MV-4-11 (cell line): Measurements from ENCODE around the gene PFKFB4.

Experiments
- DNase-seq: peaks from one replicate; lab custom pipeline; 2025; lab: John Stamatoyannopoulos, UW

The PFKFB4 gene

GRCh38 chr3:48584836-48585235, 28.2 kb upstream of the PFKFB4 start:
- DNase-seq: no peak

- no peak for DNase-seq
Measured at GRCh38 chr3:48581621-48582481, 25.2 kb upstream of the PFKFB4 start.

- DNase-seq: no peak
Measured at GRCh38 chr3:48576647-48577046, 20.0 kb upstream of the PFKFB4 start.

GRCh38 chr3:48575366-48575765, 18.8 kb upstream of the PFKFB4 start:
- DNase-seq: no peak

- DNase-seq: no peak
Measured at GRCh38 chr3:48573973-48574585, 17.5 kb upstream of the PFKFB4 start.

GRCh38 chr3:48572517-48572916, 15.9 kb upstream of the PFKFB4 start:
- no peak for DNase-seq

GRCh38 chr3:48571938-48572337, 15.3 kb upstream of the PFKFB4 start:
- DNase-seq: no peak

- no peak for DNase-seq
Measured at GRCh38 chr3:48569808-48570450, 13.3 kb upstream of the PFKFB4 start.

- DNase-seq: no peak
Measured at GRCh38 chr3:48569400-48569799, 12.8 kb upstream of the PFKFB4 start.

GRCh38 chr3:48568476-48568875, 11.9 kb upstream of the PFKFB4 start:
- no peak for DNase-seq

- DNase-seq: no peak
Measured at GRCh38 chr3:48567500-48567899, 10.9 kb upstream of the PFKFB4 start.

- no peak for DNase-seq
Measured at GRCh38 chr3:48567090-48567489, 10.5 kb upstream of the PFKFB4 start.

- DNase-seq: no peak
Measured at GRCh38 chr3:48566401-48566760, 9.8 kb upstream of the PFKFB4 start.

GRCh38 chr3:48565591-48566400, 9.2 kb upstream of the PFKFB4 start:
- DNase-seq: peak; percentile 85

- DNase-seq: no peak
Measured at GRCh38 chr3:48565186-48565585, 8.6 kb upstream of the PFKFB4 start.

- no peak for DNase-seq
Measured at GRCh38 chr3:48564667-48565066, 8.1 kb upstream of the PFKFB4 start.

- DNase-seq: peak; percentile 95
Measured at GRCh38 chr3:48564022-48564421, 7.4 kb upstream of the PFKFB4 start.

- DNase-seq: peak; percentile 31
Measured at GRCh38 chr3:48563382-48563918, 6.8 kb upstream of the PFKFB4 start, which contains the start of gene UCN2. UCN2 (minus strand) TSS chr3:48563781; CDS start chr3:48563124, 657 bp downstream.

GRCh38 chr3:48562367-48563095, 5.9 kb upstream of the PFKFB4 start:
- no peak for DNase-seq

GRCh38 chr3:48561045-48561736, 4.6 kb upstream of the PFKFB4 start:
- peak; percentile 78 for DNase-seq

- DNase-seq: peak; percentile 78
Measured at GRCh38 chr3:48560648-48561018, 4.0 kb upstream of the PFKFB4 start.
